IgD-negative memory B cell (primary cell): ENCODE data around the gene CDCA3. TPM values are rescaled to one million over a fixed set of nuclear protein-coding genes. Genes with fewer than 3 reads are reported as not detected.
"Not testable (repeated sequence)": the region's sequence is repeated elsewhere in the genome, so short reads cannot be mapped to it uniquely, and the experiment has no call there.

ENCODE experiments used
- H3K27ac Mint-ChIP-seq, 3 donors: one replicate each; pipeline ENCODE4 v1.8.0; 2020 to 2022; ENCODE audit warnings: mild to moderate bottlenecking in 3 of 3, mixed read lengths in 3 of 3, moderate library complexity in 1 of 3
- H3K27me3 Mint-ChIP-seq: one replicate; pipeline ENCODE4 v1.8.0; 2021; ENCODE audit warnings: mixed read lengths
- H3K36me3 Mint-ChIP-seq: one replicate; pipeline ENCODE4 v1.8.0; 2020; ENCODE audit warnings: mild to moderate bottlenecking, mixed read lengths
- H3K4me1 Mint-ChIP-seq, 3 donors: one replicate each; pipeline ENCODE4 v1.8.0; 2020 to 2022; ENCODE audit warnings: mixed read lengths in 3 of 3, mild to moderate bottlenecking in 1 of 3
- H3K4me3 Mint-ChIP-seq, 4 donors: one replicate each; pipeline ENCODE4 v1.8.0; 2020 to 2022; ENCODE audit warnings: mild to moderate bottlenecking in 4 of 4, mixed read lengths in 4 of 4, moderate library complexity in 3 of 4
- H3K9me3 Mint-ChIP-seq, 3 donors: one replicate each; pipeline ENCODE4 v1.8.0; 2020 to 2021; ENCODE audit warnings: mixed read lengths in 3 of 3, mild to moderate bottlenecking in 1 of 3
- polyA plus RNA-seq: library from polyadenylated mRNA; unstranded; fragments of 300-500 nt; fragmentation: Illumina TruSeq; gene quantifications from one replicate; pipeline ENCODE4 v1.2.3, GENCODE V29; 2021

The CDCA3 gene
- 0.60 TPM for polyA plus RNA-seq

- Mint-ChIP-seq H3K4me1 (peaks cover 9 to 21% (median 9%) of the 10 kb centered on the region in 3 donors), H3K9me3 (no peaks in the 10 kb centered on the region), H3K36me3 (peaks cover 2% of the 10 kb centered on the region), H3K27me3 (no peaks in the 10 kb centered on the region), H3K27ac (peak within 1 kb of the TSS; percentile 80 to 100 (median 88)), H3K4me3 (peak within 1 kb of the TSS; percentile 87 to 98 (median 96))
Observed at GRCh38 chr12:6851153-6851920, at the start of gene CDCA3. Gene CDCA3, minus strand, starts transcription at chr12:6851286. Its CDS starts 334 bp downstream, at chr12:6850952.

- Mint-ChIP-seq H3K4me3 (no peak overlapping the region), H3K9me3 (no peaks in the 10 kb centered on the region), H3K4me1 (peaks cover 3 to 6% (median 6%) of the 10 kb centered on the region in 3 donors), H3K36me3 (peaks cover 1% of the 10 kb centered on the region), H3K27me3 (no peaks in the 10 kb centered on the region), H3K27ac (peak overlapping the region in 1 of 3 donors; percentile 5)
Observed at GRCh38 chr12:6899837-6900519, 48.9 kb upstream of the CDCA3 start.

- peak overlapping the region in 1 of 3 donors; percentile 5 for H3K27ac Mint-ChIP-seq
- H3K4me3 Mint-ChIP-seq: no peak overlapping the region
- H3K4me1 Mint-ChIP-seq: peaks cover 3 to 6% (median 6%) of the 10 kb centered on the region in 3 donors
- peaks cover 3% of the 10 kb centered on the region for H3K36me3 Mint-ChIP-seq
- H3K9me3 Mint-ChIP-seq: no peaks in the 10 kb centered on the region
- no peaks in the 10 kb centered on the region for H3K27me3 Mint-ChIP-seq
Observed at GRCh38 chr12:6899427-6899826, 48.3 kb upstream of the CDCA3 start.

GRCh38 chr12:6896846-6897435, 45.9 kb upstream of the CDCA3 start:
- peaks cover 3% of the 10 kb centered on the region for H3K36me3 Mint-ChIP-seq
- H3K27ac Mint-ChIP-seq: no peak overlapping the region
- H3K4me1 Mint-ChIP-seq: peaks cover 0 to 4% (median 0%) of the 10 kb centered on the region in 3 donors
- no peak overlapping the region for H3K4me3 Mint-ChIP-seq
- H3K9me3 Mint-ChIP-seq: no peaks in the 10 kb centered on the region
- no peaks in the 10 kb centered on the region for H3K27me3 Mint-ChIP-seq

GRCh38 chr12:6894321-6894720, 43.2 kb upstream of the CDCA3 start:
- no peak overlapping the region for H3K27ac Mint-ChIP-seq
- H3K4me1 Mint-ChIP-seq: peaks cover 4 to 11% (median 8%) of the 10 kb centered on the region in 3 donors
- peaks cover 3% of the 10 kb centered on the region for H3K36me3 Mint-ChIP-seq
- no peaks in the 10 kb centered on the region for H3K9me3 Mint-ChIP-seq
- H3K4me3 Mint-ChIP-seq: no peak overlapping the region
- no peaks in the 10 kb centered on the region for H3K27me3 Mint-ChIP-seq

GRCh38 chr12:6892683-6893082, 41.6 kb upstream of the CDCA3 start:
- H3K27ac Mint-ChIP-seq: peak overlapping the region in 1 of 3 donors; percentile 95
- peak overlapping the region; percentile 25 to 94 (median 56) for H3K4me3 Mint-ChIP-seq
- H3K9me3 Mint-ChIP-seq, H3K27me3 Mint-ChIP-seq, H3K36me3 Mint-ChIP-seq: not testable (repeated sequence)
- H3K4me1 Mint-ChIP-seq: peaks cover 4 to 11% (median 8%) of the 10 kb centered on the region in 3 donors

- no peaks in the 10 kb centered on the region for H3K27me3 Mint-ChIP-seq
- H3K4me3 Mint-ChIP-seq: peak overlapping the region; percentile 82 to 95 (median 93)
- no peaks in the 10 kb centered on the region for H3K9me3 Mint-ChIP-seq
- peaks cover 3% of the 10 kb centered on the region for H3K36me3 Mint-ChIP-seq
- H3K27ac Mint-ChIP-seq: peak overlapping the region; percentile 93 to 95 (median 93)
- peaks cover 4 to 11% (median 8%) of the 10 kb centered on the region in 3 donors for H3K4me1 Mint-ChIP-seq
Observed at GRCh38 chr12:6891646-6892001, 40.5 kb upstream of the CDCA3 start.

- Mint-ChIP-seq H3K4me3 (peak overlapping the region; percentile 82 to 95 (median 93)), H3K4me1 (peaks cover 4 to 11% (median 8%) of the 10 kb centered on the region in 3 donors), H3K27ac (peak overlapping the region; percentile 93 to 95 (median 93)), H3K36me3 (peaks cover 3% of the 10 kb centered on the region), H3K9me3 (no peaks in the 10 kb centered on the region), H3K27me3 (no peaks in the 10 kb centered on the region)
Observed at GRCh38 chr12:6890789-6891645, 39.9 kb upstream of the CDCA3 start.

GRCh38 chr12:6889775-6890573, 38.9 kb upstream of the CDCA3 start:
- peak overlapping the region in 3 of 4 donors; percentile 82 to 94 (median 92) for H3K4me3 Mint-ChIP-seq
- H3K36me3 Mint-ChIP-seq: not testable (repeated sequence)

GRCh38 chr12:6888794-6889193, 37.7 kb upstream of the CDCA3 start:
- not testable (repeated sequence) for H3K36me3 Mint-ChIP-seq, H3K9me3 Mint-ChIP-seq, H3K27me3 Mint-ChIP-seq
- peak overlapping the region in 1 of 3 donors; percentile 20 for H3K27ac Mint-ChIP-seq
- peak overlapping the region in 1 of 4 donors; percentile 37 for H3K4me3 Mint-ChIP-seq
- peaks cover 4 to 11% (median 8%) of the 10 kb centered on the region in 3 donors for H3K4me1 Mint-ChIP-seq

More at GRCh38 chr12:6889775-6890573, 38.9 kb upstream of the CDCA3 start:
- not testable (repeated sequence) for H3K27me3 Mint-ChIP-seq, H3K9me3 Mint-ChIP-seq
- Mint-ChIP-seq H3K27ac (peak overlapping the region in 2 of 3 donors; percentile 93 to 95), H3K4me1 (peaks cover 4 to 11% (median 8%) of the 10 kb centered on the region in 3 donors)

- H3K27me3 Mint-ChIP-seq: no peaks in the 10 kb centered on the region
- H3K27ac Mint-ChIP-seq: peak overlapping the region in 1 of 3 donors; percentile 20
- H3K4me3 Mint-ChIP-seq: peak overlapping the region in 1 of 4 donors; percentile 37
- no peaks in the 10 kb centered on the region for H3K36me3 Mint-ChIP-seq
- no peaks in the 10 kb centered on the region for H3K9me3 Mint-ChIP-seq
- peaks cover 4 to 11% (median 8%) of the 10 kb centered on the region in 3 donors for H3K4me1 Mint-ChIP-seq
Observed at GRCh38 chr12:6888360-6888759, 37.3 kb upstream of the CDCA3 start.

- no peak overlapping the region for H3K4me3 Mint-ChIP-seq
- no peaks in the 10 kb centered on the region for H3K36me3 Mint-ChIP-seq
- H3K27ac Mint-ChIP-seq: no peak overlapping the region
- H3K27me3 Mint-ChIP-seq: no peaks in the 10 kb centered on the region
- H3K4me1 Mint-ChIP-seq: peaks cover 4 to 11% (median 8%) of the 10 kb centered on the region in 3 donors
- no peaks in the 10 kb centered on the region for H3K9me3 Mint-ChIP-seq
Observed at GRCh38 chr12:6887460-6887859, 36.4 kb upstream of the CDCA3 start.

- H3K9me3 Mint-ChIP-seq, H3K27me3 Mint-ChIP-seq, H3K27ac Mint-ChIP-seq, H3K36me3 Mint-ChIP-seq, H3K4me3 Mint-ChIP-seq, H3K4me1 Mint-ChIP-seq: not testable (repeated sequence)
Observed at GRCh38 chr12:6886206-6886999, 35.3 kb upstream of the CDCA3 start.
